H1 (cell line): ENCODE data around the gene APLP2. TPM values are rescaled to one million over a fixed set of nuclear protein-coding genes. Genes with fewer than 3 reads are reported as not detected.

Experiments used
- EGR1 ChIP-seq: IDR thresholded peaks from 2 replicates; pipeline ENCODE4 v1.6.1; 2011; ENCODE audit warnings: low read depth, low read length, borderline replicate concordance
- GABPA ChIP-seq: IDR thresholded peaks from 2 replicates; pipeline ENCODE4 v1.6.1; 2011; ENCODE audit warnings: mild to moderate bottlenecking, low read length, moderate library complexity, borderline replicate concordance; ENCODE audit not compliant: insufficient read depth
- HDAC6 ChIP-seq: IDR thresholded peaks from one replicate; pipeline ENCODE4 v1.7.1; 2012; ENCODE audit warnings: low read depth, mild to moderate bottlenecking, inconsistent platforms, low read length, moderate library complexity
- polyA plus RNA-seq, 7 experiments: library from polyadenylated mRNA; depleted of rRNA in 3 of 7; stranded (reverse) in 5 of 7; unstranded in 2 of 7; fragments of >200 nt in 5 of 7; fragments of 200-250 nt in 2 of 7; gene quantifications; 1 replicate in 5 of 7; 2 replicates in 1 of 7; 4 replicates in 1 of 7; pipeline versions ENCODE4 v1.2.1 to v1.2.3, GENCODE V29; 2011 to 2013; ENCODE audit warnings: missing spikeins in 2 of 7, mixed read lengths in 2 of 7
- total RNA-seq: library from RNA; stranded (reverse); fragmentation: NEBNext Ultra II Directional; extraction: Animal tissue kit (Norgen Biotek cat#: 25700); gene quantifications from 2 replicates; pipeline ENCODE4 v1.2.1, GENCODE V29; 2021
- TF ChIP-seq, protein P1 (sequence below): IDR thresholded peaks from 2 replicates; pipeline ENCODE4 v1.6.1; 2011; ENCODE audit warnings: low read depth, mild to moderate bottlenecking, low read length; ENCODE audit not compliant: insufficient read depth

APLP2 gene
- total and polyA plus RNA-seq, 2 of the 8 experiments (the other 6 are each of a cell fraction or from before 2014, with no cell fraction given), result 222 to 315 TPM

DNA sequence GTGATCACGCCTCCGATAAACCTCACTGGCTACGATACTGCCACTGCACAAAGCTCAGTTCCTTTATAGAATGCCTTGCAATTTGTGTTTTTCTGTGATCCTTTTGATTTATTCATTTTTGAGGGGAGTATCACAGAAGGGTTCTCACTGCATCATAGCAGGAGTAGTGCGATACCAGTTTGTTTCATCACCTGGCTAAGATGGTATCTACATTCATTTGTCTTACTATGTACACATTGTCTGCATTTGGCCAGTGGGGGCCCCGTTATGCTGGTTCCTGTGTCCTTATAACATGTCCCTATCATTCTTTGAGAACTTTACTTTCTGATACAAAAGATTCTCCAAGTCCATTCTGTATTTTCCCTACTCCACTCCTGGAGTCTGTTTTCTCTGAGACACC, 44.6 kb downstream of the APLP2 start (continued):
- TF ChIP-seq, protein P1, sequence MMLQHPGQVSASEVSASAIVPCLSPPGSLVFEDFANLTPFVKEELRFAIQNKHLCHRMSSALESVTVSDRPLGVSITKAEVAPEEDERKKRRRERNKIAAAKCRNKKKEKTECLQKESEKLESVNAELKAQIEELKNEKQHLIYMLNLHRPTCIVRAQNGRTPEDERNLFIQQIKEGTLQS, result no peak
- TF ChIP-seq EGR1 (no peak), HDAC6 (no peak), GABPA (no peak)
